Stimulated activated CD8-positive, alpha-beta memory T cell treated with anti-CD3 and anti-CD28 coated beads, Interleukin-7, amount 100 ng/mL, for 48 hours (primary cell): ENCODE results near the gene TRAPPC10.

Source experiments
- DNase-seq, 2 donors: peaks; one replicate each; pipeline ENCODE4 v3.0.0-alpha.2; 2020; ENCODE audit warnings: low read depth in 1 of 2; ENCODE audit errors: extremely low read depth in 1 of 2

Gene TRAPPC10

GRCh38 chr21:43981151-43981870 lies 30.8 kb upstream of the TRAPPC10 start:
- no peak for DNase-seq

DNA sequence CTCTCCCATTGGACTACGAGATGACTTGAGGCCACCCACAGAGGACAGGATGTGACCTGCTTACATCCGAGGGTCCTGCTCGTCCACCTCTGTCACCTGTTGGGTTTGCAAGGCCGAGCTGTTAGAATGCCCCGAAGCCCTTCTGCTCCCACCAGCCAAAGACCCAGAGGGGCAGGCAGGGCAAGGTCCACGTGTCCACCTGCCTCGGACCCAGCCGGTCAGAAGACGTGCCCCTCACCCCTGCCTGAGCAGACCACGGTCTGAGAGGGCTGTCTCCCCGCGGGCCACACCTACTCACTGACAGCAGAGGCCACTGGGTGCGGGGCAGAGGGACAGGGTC lies 30.3 kb upstream of the TRAPPC10 start:
- no peak for DNase-seq

DNA sequence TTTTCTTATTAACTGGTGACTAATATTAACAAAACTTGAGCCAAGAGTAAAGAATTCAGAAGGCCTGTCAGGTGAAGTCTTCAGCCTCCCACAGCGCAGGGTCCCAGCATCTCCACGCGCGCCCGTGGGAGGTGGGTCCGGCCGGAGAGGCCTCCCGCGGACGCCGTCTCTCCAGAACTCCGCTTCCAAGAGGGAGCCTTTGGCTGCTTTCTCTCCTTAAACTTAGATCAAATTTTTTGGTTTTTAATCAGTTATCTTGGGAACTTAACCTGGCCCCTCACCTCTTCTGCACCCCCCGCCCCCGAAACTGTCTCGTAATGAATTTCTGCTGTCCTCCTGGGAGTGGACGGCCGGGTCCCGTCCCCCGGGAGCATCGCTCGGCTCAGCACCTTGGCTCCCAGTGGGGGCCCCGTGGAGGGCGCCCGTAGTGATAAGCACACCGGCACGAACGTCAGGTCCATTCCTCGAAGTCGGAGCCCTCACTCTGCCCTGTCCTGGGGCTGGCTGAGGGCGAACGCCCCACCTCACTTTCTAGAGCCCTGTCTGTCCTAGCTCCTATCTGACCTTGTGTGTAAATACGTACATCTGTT lies 29.5 kb upstream of the TRAPPC10 start:
- DNase-seq, result no peak

GRCh38 chr21:43983390-43983789 lies 28.7 kb upstream of the TRAPPC10 start:
- no peak for DNase-seq

GRCh38 chr21:43983860-43984420 lies 28.2 kb upstream of the TRAPPC10 start:
- DNase-seq, result no peak

DNA sequence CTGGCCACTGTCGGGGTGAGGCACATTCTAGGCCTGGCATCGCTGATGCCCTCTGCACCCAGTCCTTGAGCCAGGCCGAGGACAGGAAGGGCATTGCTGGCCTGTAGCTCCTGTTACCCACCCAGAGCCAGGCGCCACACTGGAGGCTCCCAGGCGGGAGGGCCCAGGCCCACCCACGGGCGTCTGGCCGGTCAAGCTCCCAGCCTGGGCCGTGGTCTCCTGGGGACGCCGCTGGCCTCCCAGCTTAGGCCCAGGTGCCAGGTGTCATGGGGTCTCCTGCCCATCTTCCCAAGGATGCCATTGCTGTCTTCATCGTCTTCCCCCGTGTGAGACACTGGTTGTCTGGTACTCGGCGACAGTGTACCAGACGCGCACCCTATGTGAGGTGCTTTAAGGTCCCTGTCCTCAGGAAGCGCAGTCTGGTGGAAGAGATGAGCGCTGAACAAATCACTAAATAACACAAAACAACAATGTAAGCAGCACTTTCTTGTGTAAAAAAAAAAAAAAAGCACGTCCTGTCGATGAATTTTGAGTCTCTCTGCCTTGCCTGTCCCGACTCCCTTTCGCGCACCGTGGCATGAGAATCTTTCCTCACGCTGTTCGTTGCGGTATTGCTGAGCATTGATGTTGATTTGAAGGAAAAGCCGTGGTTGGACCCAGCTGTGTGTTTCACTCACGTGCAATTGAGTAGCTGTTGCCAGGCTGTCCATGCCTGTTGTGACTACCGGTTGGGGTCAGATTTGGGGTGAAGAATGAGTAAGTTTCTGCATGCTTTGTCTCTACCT lies 27.0 kb upstream of the TRAPPC10 start:
- no peak for DNase-seq

DNA sequence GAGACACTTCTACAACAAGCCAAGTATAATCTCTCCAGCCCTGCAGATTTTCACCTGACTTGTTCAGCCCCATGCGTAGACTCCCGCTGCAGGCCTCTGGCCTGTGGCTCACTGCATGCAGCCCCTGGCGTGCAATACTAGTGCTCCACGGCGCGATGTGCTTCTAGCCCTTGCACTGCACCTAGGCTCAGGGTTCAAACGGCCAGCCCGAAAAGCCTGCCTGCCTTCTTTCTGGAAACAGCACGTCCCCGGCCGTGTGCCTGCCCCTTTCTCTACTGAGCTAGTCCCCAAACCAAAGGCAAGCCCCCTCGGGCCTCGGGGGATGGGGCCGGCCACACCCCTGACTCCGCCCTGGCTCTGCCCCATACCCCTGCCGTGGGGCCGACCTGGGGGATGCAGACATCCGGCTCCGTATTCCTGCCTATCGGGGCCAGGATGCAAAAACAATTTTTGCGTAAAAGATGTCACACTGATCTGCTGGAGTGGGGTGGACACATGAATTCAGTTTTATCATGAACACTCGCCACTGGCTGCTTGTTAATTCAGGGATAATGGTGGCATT lies 26.3 kb upstream of the TRAPPC10 start:
- no peak for DNase-seq

GRCh38 chr21:43986544-43987451 lies 25.3 kb upstream of the TRAPPC10 start:
- no peak for DNase-seq

- no peak for DNase-seq
Measured at GRCh38 chr21:43987509-43987908, 24.6 kb upstream of the TRAPPC10 start.

DNA sequence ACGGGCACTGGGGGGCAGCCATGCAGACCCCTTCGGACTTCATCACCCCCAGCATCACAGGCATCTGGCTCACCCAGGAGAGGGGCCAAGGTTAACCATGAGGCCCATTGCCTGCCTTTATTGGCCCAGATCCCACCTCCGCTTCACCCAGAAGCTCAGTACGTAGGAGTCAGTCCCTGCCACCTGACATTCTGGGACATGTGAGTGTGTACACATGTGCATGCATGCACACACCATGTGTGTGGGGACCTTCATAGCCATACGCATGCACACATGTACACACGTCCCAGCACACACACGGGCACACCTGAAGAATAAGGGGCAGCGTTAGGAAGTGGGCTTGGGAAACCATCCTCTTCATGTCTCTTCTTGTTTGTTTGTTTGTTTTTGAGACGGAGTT lies 24.1 kb upstream of the TRAPPC10 start:
- no peak for DNase-seq

- DNase-seq, result no peak
Measured at GRCh38 chr21:43988506-43989230, 23.4 kb upstream of the TRAPPC10 start.

DNA sequence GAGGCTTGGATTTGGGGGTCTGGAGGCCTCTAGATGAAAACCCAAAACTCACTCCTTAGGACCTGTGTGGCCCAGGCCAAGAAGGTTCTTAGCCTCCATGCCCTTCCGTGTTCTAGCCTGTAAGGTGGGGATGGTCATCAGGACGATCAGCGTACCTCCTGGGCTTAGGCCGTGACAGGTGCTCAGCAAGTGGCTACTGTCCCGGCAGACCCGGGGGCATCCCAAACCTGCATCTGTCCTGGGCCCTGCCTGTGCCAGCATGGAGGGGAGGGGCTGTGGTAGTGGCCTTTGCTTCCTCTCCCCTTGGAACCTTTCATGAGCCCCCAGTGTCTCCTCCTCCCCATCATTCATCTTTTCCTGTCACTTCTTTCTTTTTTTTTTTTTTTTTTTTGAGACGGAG lies 22.7 kb upstream of the TRAPPC10 start:
- DNase-seq, result no peak

DNA sequence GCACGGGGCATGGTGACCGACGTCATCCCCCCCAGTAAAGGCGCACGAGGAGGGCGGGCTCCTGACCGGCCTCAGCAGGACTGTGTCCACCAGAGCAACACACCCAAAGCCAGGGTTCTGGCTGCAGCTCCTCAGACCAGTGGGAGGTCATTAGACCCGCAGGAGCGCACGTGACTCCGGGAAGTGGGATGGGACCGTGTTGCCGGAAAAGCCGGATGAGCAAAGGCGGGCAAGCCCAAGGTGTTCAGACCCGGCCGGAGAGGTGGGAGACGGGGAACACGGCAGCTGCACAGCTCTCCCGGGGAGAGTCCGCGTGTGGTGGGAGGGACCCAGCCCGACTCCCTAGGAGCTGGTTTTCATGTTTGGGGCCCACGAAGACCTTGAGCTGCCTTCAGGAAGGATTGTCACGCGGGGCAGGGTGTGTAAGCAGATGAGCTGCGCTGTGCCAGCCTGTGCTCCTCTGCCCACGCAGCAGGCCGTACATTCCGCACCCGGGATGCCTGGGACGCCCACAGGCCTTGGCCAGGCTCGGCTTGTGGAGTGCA lies 20.6 kb upstream of the TRAPPC10 start:
- DNase-seq, result no peak

DNA sequence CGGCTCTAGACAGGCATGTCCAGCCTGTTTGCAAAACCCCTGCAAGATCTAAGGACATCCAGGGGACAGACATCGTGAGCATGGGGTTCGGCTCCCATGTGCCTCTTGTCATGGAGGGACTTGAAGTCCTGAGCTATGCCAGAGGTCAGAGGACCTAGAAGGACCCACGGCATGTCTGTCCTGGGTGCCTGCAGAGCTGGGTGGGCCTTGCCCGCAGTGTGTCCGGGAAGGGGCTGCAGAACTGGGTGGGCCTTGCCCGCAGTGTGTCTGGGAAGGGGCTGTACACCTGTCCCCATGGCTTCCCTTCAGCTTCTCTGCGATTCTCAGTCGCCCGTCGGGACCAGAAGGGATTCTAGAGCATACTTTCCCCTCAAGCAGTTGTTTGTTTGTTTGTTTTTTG lies 20.0 kb upstream of the TRAPPC10 start:
- DNase-seq, result no peak

GRCh38 chr21:43993420-43993934 lies 18.6 kb upstream of the TRAPPC10 start:
- DNase-seq, result no peak

GRCh38 chr21:43994085-43994484 lies 18.0 kb upstream of the TRAPPC10 start:
- DNase-seq, result no peak

DNA sequence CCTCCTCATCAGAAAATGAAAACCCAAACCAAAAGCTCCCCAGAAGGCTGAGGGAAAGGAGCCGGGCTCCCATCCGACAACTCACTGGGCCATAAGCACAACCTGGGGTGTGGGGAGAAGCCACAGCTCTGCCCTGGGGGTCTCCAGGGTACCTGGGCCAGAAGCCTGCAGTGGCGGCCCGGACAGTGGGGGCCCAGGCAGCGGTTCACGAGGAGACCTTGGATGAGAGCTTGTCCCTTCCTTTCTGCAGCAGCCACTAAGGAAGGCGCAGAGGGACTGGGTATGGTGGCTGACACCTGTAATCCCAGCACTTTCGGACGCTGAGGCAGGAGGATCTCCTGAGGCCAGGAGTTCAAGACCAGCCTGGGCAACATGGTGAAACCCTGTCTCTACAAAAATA lies 17.5 kb upstream of the TRAPPC10 start:
- no peak for DNase-seq

DNA sequence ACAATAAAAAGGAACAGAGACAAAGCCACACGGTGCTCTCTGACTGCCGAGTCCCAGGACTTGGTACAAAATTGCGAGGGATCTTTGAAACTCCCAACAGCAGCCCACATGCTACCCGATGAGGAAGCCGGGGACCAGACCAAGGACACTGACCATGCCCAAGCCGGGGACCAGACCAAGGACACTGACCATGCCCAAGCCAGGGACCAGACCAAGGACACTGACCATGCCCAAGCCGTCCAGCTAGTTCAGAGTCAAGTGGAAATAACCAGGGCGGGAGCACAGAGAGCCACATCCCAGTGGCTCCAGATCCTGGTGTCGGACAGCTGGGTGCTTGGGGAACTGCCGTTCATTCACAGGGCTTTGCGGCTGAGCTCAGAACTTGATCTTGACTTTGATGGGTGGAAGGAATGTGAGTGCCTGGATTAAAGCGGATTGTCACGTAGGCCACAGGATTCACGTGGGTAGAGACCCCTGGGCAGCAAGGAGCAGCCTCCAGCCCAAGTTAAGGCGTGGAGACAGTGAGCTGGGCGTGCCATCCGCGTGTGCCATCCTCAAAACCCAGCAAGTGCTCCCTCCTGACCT lies 16.5 kb upstream of the TRAPPC10 start:
- no peak for DNase-seq
